ENCODE results near the gene L3MBTL4. TPM values are rescaled to one million over a fixed set of nuclear protein-coding genes. Genes with fewer than 3 reads are reported as not detected.

The L3MBTL4 gene
- total and polyA plus RNA-seq, 11 donors: 0.27 to 3.3 (median 1.2) TPM

DNA sequence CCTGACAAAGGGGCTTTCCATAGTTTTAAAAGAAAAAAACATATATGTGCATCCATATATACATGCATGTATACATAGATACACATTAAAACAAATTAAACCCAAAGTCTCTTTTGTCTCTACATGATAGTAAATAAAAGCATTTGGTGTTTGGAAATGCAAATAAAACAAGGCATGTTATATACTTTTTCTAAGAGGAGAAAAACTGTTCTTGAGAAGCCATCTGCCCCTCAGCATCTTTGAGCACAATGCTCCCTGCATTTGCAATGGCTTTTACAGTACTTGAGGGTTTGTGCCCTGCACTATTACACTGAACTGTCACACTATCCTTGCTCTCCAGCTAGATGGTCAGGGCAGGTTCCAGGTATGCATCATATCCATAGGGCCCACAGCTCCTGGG is 210.2 kb downstream of the L3MBTL4 start:
- Histone ChIP-seq H3K27me3 (no peaks in the 10 kb centered on the region), H3K36me3 (no peaks in the 10 kb centered on the region), H3K4me1 (no peaks in the 10 kb centered on the region), H3K27ac (no peak overlapping the region), H3K9me3 (no peaks in the 10 kb centered on the region), H3K4me3 (no peak overlapping the region)
- ATAC-seq (no peak), DNase-seq (no peak)
- TF ChIP-seq POLR2A (IDR thresholded peaks at IDR 0.05): no peak
- TF ChIP-seq, protein P1, sequence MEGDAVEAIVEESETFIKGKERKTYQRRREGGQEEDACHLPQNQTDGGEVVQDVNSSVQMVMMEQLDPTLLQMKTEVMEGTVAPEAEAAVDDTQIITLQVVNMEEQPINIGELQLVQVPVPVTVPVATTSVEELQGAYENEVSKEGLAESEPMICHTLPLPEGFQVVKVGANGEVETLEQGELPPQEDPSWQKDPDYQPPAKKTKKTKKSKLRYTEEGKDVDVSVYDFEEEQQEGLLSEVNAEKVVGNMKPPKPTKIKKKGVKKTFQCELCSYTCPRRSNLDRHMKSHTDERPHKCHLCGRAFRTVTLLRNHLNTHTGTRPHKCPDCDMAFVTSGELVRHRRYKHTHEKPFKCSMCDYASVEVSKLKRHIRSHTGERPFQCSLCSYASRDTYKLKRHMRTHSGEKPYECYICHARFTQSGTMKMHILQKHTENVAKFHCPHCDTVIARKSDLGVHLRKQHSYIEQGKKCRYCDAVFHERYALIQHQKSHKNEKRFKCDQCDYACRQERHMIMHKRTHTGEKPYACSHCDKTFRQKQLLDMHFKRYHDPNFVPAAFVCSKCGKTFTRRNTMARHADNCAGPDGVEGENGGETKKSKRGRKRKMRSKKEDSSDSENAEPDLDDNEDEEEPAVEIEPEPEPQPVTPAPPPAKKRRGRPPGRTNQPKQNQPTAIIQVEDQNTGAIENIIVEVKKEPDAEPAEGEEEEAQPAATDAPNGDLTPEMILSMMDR (IDR thresholded peaks at IDR 0.05): no peak
- intact Hi-C loops (cut with DNase I): no loop called here

DNA sequence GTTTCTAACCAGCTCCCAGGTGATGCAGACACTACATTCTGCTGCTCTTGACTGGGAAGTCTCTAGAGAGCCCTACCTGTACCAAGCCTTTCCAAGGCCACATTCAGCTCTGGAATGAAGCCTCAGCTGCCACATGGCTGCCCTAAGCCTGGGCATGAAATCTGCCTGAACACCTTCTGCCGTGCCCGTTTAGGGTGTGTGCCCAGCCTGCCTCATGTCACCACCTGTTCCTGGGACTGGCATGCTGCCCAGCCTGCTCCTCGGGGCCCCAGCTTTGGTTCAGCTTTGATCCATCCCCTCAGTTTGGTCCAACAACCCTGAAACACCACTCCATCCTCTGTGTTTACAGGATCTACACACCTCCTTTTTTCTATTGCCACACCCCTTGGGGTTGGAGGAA is 210.9 kb downstream of the L3MBTL4 start:
- ATAC-seq: no peak
- no peaks in the 10 kb centered on the region for H3K9me3 ChIP-seq
- DNase-seq: no peak
- H3K4me3 ChIP-seq: no peak overlapping the region
- H3K4me1 ChIP-seq: no peaks in the 10 kb centered on the region
- no peaks in the 10 kb centered on the region for H3K36me3 ChIP-seq
- TF ChIP-seq POLR2A (IDR thresholded peaks at IDR 0.05): no peak
- TF ChIP-seq, protein P1 (IDR thresholded peaks at IDR 0.05): no peak
- 31 to 60% (median 50%) methylated on average over 3 of the region's 3 CpGs for WGBS, 4 donors
- no peaks in the 10 kb centered on the region for H3K27me3 ChIP-seq
- intact Hi-C loops (cut with DNase I): no loop called here
- no peak overlapping the region for H3K27ac ChIP-seq

DNA sequence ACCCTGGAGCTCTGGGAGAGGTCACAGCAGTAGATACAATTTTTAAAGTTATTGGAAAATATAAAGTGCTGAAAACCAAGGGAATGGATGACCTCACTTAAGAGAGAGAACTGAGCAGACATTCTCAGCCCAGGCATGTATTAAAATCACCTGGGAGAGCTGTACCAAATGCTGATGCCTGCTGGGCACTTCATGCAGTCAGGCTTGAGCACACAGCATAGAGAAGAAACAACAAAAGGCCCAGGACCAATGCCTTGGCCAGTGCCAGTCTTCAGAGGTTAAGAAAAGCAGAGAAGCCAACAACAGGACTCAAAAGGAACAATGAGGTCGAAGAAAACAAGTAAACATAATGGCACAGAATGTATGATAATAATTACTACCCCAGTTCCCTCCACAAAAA is 211.8 kb downstream of the L3MBTL4 start:
- H3K27ac ChIP-seq: no peak overlapping the region
- no peaks in the 10 kb centered on the region for H3K36me3 ChIP-seq
- no peaks in the 10 kb centered on the region for H3K9me3 ChIP-seq
- ATAC-seq (no peak), DNase-seq (no peak)
- H3K4me3 ChIP-seq: no peak overlapping the region
- H3K27me3 ChIP-seq: no peaks in the 10 kb centered on the region
- TF ChIP-seq POLR2A (IDR thresholded peaks at IDR 0.05): no peak
- TF ChIP-seq, protein P1 (IDR thresholded peaks at IDR 0.05): no peak
- intact Hi-C loops (cut with DNase I): no loop called here
- H3K4me1 ChIP-seq: no peaks in the 10 kb centered on the region
- WGBS, 4 donors: 68 to 81% (median 74%) methylated on average over 1 of the region's 1 CpG

DNA sequence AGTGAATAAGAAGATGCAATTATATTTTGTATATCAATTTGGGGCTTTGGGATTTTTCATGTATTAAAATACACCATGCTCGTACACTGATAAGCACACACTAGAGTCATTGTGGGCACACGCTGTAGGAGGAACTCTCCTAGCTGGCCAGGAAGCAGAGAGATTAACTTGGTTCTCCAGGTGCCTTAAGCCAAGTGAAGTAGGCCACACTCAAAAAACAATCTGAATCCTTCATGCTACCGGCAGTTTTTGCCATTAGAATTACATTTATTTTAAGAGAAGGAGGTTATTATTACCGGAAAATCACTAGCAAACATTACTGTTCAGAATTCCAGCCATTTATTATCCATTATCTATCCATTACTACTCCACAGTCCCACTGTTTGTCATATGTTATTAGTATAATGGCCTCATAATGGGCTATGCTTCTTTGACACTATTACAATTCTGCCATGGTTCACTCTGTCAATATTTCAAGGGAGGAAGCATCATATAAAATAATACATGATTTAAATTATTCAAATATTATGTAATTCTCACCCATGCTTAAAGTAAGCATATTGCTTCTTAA is 214.4 kb downstream of the L3MBTL4 start:
- TF ChIP-seq, protein P1 (IDR thresholded peaks at IDR 0.05): no peak
- no peak for TF ChIP-seq POLR2A (IDR thresholded peaks at IDR 0.05)
- H3K27me3 ChIP-seq: no peaks in the 10 kb centered on the region
- no peak overlapping the region for H3K4me3 ChIP-seq
- no peaks in the 10 kb centered on the region for H3K36me3 ChIP-seq
- DNase-seq: no peak
- ATAC-seq: no peak
- H3K9me3 ChIP-seq: no peaks in the 10 kb centered on the region
- H3K27ac ChIP-seq: no peak overlapping the region
- no peaks in the 10 kb centered on the region for H3K4me1 ChIP-seq
- 73 to 87% (median 79%) methylated on average over 4 of the region's 4 CpGs for WGBS, 4 donors
- intact Hi-C loops (cut with DNase I): no loop called here

Measured in heart left ventricle (tissue), 16 donors.